Endothelial cell of umbilical vein (primary cell): ENCODE measurements around the gene CRISPLD2. TPM values are rescaled to one million over a fixed set of nuclear protein-coding genes. Genes with fewer than 3 reads are reported as not detected.
A peak's percentile ranks its signal among the peaks of the same experiment; 100 is the strongest.

ENCODE experiments used
- BruUV-seq: library from RNA; stranded (reverse); fragments of 400-500 nt; replicated peaks from 2 replicates; lab custom pipeline; 2021; lab: Mats Ljungman, UMichigan
- CTCF ChIA-PET: fragments of 300-600, 350-600 bp; sonication (Branson Sonifier 250); formaldehyde crosslinking; loops from one replicate; lab custom pipeline; 2021; ENCODE audit warnings: antibody characterized with exemption, inconsistent platforms; lab: Charles Lee
- POLR2A ChIA-PET: fragments of 300-600, 350-600 bp; sonication (Branson Sonifier 250); formaldehyde crosslinking; loops from one replicate; lab custom pipeline; 2021; ENCODE audit warnings: antibody characterized with exemption, inconsistent platforms; lab: Charles Lee
- DNase-seq: peaks from one replicate; pipeline ENCODE4 v3.0.0-alpha.2; 2011; ENCODE audit warnings: low read depth, low spot score
- FAIRE-seq: peaks from 2 replicates; lab custom pipeline; 2011; peaks lifted over from hg19 to GRCh38; lab: Jason Lieb, UNC
- H2AFZ ChIP-seq: 2 replicates; pipeline ENCODE4 v1.6.0; 2012; ENCODE audit warnings: low read depth, low read length, control low read depth, inconsistent platforms
- H3K27ac ChIP-seq: 2 replicates; pipeline ENCODE4 v1.5.1; 2011; ENCODE audit warnings: low read depth, mild to moderate bottlenecking, control low read depth, low read length, moderate library complexity; ENCODE audit not compliant: insufficient read depth
- H3K27me3 ChIP-seq, 2 experiments: 2 replicates each; pipeline versions ENCODE4 v1.6.0 to v1.6.1; 2011; ENCODE audit warnings: low read length in 2 of 2, mixed read lengths in 1 of 2; ENCODE audit not compliant: control insufficient read depth in 2 of 2, insufficient read depth in 2 of 2
- H3K36me3 ChIP-seq, 2 experiments: 2 replicates in 1 of 2; 3 replicates in 1 of 2; pipeline ENCODE4 v1.5.1; 2011; ENCODE audit warnings: low read length in 2 of 2, mild to moderate bottlenecking in 1 of 2, moderate library complexity in 1 of 2; ENCODE audit not compliant: control insufficient read depth in 2 of 2, insufficient read depth in 2 of 2; ENCODE audit errors: extremely low read depth in 1 of 2
- H3K4me1 ChIP-seq: 3 replicates; pipeline ENCODE4 v1.5.1; 2011; ENCODE audit warnings: mild to moderate bottlenecking, low read length; ENCODE audit not compliant: control insufficient read depth, insufficient read depth; ENCODE audit errors: extremely low read depth
- H3K4me2 ChIP-seq: 2 replicates; pipeline ENCODE4 v1.6.1; 2011; ENCODE audit warnings: low read length, control low read depth, mixed read lengths; ENCODE audit not compliant: insufficient read depth
- H3K4me3 ChIP-seq, 3 experiments: fragments of 200-600 bp in 1 of 3; sonication (generic), shearing (Covaris generic) in 1 of 3; replicated peaks in 1 of 3; 2 replicates each; pipeline ENCODE4 v1.5.1; 2011 to 2016; ENCODE audit warnings: control low read depth in 3 of 3, low read length in 3 of 3, mild to moderate bottlenecking in 2 of 3, inconsistent platforms in 1 of 3, low read depth in 1 of 3, moderate library complexity in 1 of 3; ENCODE audit not compliant: insufficient read depth in 1 of 3
- H3K79me2 ChIP-seq: 2 replicates; pipeline ENCODE4 v1.6.0; 2012; ENCODE audit warnings: low read length, inconsistent platforms; ENCODE audit not compliant: control insufficient read depth, insufficient read depth
- H3K9ac ChIP-seq: replicated peaks from 2 replicates; pipeline ENCODE3; 2011; ENCODE audit warnings: low read length, control low read depth; ENCODE audit not compliant: insufficient read depth; ENCODE audit errors: extremely low read depth
- H3K9me1 ChIP-seq: replicated peaks from 3 replicates; pipeline ENCODE4 v1.6.0; 2011; ENCODE audit warnings: mild to moderate bottlenecking, low read length; ENCODE audit not compliant: control insufficient read depth, insufficient read depth; ENCODE audit errors: extremely low read depth
- H3K9me3 ChIP-seq: replicated peaks from 2 replicates; pipeline ENCODE4 v1.5.1; 2012; ENCODE audit warnings: low read length, inconsistent platforms; ENCODE audit not compliant: control insufficient read depth, insufficient read depth
- H4K20me1 ChIP-seq: replicated peaks from 2 replicates; pipeline ENCODE3; 2011; ENCODE audit warnings: mild to moderate bottlenecking, low read length; ENCODE audit not compliant: control insufficient read depth, insufficient read depth; ENCODE audit errors: extremely low read depth
- FOS ChIP-seq: IDR thresholded peaks from 2 replicates; pipeline ENCODE4 v1.6.1; 2011; ENCODE audit warnings: mild to moderate bottlenecking, low read length, moderate library complexity, borderline replicate concordance; ENCODE audit not compliant: insufficient read depth
- GATA2 ChIP-seq: IDR thresholded peaks from 2 replicates; pipeline ENCODE4 v1.7.0; 2011; ENCODE audit warnings: low read depth, mild to moderate bottlenecking, moderate library complexity, mixed read lengths, low read length; ENCODE audit not compliant: insufficient read length, insufficient read depth
- JUN ChIP-seq: IDR thresholded peaks from 2 replicates; pipeline ENCODE4 v1.6.1; 2011; ENCODE audit warnings: borderline replicate concordance, low read depth; ENCODE audit not compliant: insufficient read length, insufficient read depth
- dilution Hi-C: fragments of 300-500 bp; cut with MboI; formaldehyde crosslinking; loops from one replicate; pipeline ENCODE4 v1.15.0; 2019; ENCODE audit warnings: low sequenced_read_pairs; ENCODE audit not compliant: extremely low pct_ligation_motif_present
- intact Hi-C: fragments of 100-400 bp; cut with micrococcal nuclease; formaldehyde crosslinking; loops from one replicate; pipeline ENCODE4 v1.10.0; 2022
- polyA plus RNA-seq, 4 experiments: library from polyadenylated mRNA; depleted of rRNA in 3 of 4; stranded (reverse) in 3 of 4; unstranded in 1 of 4; fragments of >200 nt; gene quantifications; 2 replicates each; pipeline versions ENCODE4 v1.2.1 to v1.2.3, GENCODE V29; 2011 to 2012; ENCODE audit warnings: missing spikeins in 1 of 4
- total RNA-seq: library from RNA; stranded (reverse); gene quantifications from 2 replicates; pipeline ENCODE4 v1.2.3, GENCODE V29; 2021
- TF ChIP-seq, protein P1 (sequence below): IDR thresholded peaks from 2 replicates; pipeline ENCODE4 v1.6.1; 2011; ENCODE audit not compliant: insufficient read depth, insufficient read length

CRISPLD2 gene
- total and polyA plus RNA-seq, 2 donors (not counting 3 experiments of a cell fraction or from before 2014, with no cell fraction given), result 0.14 to 0.73 TPM

DNA sequence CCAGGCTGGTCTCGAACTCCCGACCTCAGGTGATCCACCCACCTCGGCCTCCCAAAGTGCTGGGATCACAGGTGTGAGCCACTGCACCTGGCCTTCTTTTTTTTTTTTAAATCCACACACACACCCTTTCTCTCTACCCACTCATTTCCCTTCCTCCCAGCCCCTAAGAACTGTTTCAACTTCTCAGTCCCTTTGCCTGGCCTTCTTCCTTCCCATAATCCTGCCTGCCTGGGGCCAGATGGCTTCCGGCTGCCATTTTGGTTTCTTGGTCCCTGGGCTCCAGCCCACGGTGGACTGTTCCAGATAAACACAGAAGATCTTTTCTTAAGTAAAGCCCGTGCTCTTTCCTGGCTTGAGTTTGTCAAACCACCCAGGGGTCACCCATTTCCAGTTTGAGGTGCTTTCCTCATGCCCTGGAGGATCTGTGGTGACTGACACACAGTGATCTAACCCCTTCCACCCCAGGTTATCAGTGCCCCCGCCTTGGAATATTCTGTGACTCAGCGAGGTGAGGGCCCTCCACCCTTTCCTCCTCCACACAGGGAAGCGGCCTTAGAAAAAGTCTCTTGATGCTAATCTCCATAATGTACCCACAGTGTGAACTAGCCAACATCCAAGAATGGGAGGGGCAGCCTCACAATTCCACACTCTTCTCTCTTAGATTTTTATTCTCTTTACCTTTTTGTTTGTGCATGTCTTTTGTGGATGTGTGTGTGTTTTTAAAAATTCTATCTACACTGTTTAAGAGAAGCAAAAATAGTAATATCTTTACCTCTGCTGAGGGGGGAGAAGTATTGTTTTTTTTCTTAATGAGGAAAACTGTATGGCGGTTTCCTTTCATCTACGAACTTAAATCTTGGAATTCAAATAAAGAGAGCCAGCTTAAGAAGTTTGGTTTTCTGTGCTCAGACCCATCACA is 60.0 kb downstream of the CRISPLD2 start:
- H3K9ac ChIP-seq, result no peak overlapping the region
- peak overlapping the region; percentile 47 for H2AFZ ChIP-seq
- peaks cover 10% of the 10 kb centered on the region for H3K4me1 ChIP-seq
- FAIRE-seq (no peak), DNase-seq (peak; percentile 18)
- H3K4me2 ChIP-seq, result no peak overlapping the region
- ChIA-PET POLR2A (no interaction called here), CTCF (no interaction called here)
- no peak overlapping the region for H3K4me3 ChIP-seq
- no peak overlapping the region for H3K27ac ChIP-seq
- H3K79me2 ChIP-seq, result no peaks in the 10 kb centered on the region
- H3K9me1 ChIP-seq, result no peaks in the 10 kb centered on the region
- intact Hi-C loops (no loop called here), dilution Hi-C loops (no loop called here)
- H3K27me3 ChIP-seq, result no peaks in the 10 kb centered on the region
- no peaks in the 10 kb centered on the region for H3K9me3 ChIP-seq
- no peak for TF ChIP-seq JUN
- TF ChIP-seq GATA2, result peak; percentile 75
- TF ChIP-seq, protein P1, sequence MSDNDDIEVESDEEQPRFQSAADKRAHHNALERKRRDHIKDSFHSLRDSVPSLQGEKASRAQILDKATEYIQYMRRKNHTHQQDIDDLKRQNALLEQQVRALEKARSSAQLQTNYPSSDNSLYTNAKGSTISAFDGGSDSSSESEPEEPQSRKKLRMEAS, result no peak
- peak; percentile 19 for TF ChIP-seq FOS
- H4K20me1 ChIP-seq, result no peaks in the 10 kb centered on the region
- no peaks in the 10 kb centered on the region for H3K36me3 ChIP-seq
- BruUV-seq, result no TSS peak
